Measurements from ENCODE around the gene PTGR2.

The PTGR2 gene

DNA sequence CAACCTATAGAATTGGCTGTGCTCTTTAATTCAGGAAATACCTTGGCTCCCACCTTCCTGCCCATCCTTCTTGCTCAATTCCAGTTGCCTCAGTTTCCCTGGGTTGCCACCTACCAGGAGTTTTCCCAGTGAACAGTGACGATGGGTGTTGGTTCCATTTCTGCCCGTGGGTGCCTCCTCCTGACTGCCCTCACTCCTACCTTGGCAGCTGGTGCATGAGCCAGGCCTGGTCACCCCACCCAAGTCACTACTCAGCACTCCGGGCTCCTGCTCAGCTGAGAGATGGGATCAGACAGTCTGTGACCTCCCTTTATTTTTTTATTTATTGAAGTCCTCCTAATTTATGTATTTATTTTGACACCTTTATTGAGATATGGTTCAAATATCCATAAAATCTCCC is 31.0 kb upstream of the PTGR2 start:
- Histone ChIP-seq H4K20me1 (ENCODE audit: insufficient read depth, low read length) (no peaks in the 10 kb centered on the region), H3K4me1 (ENCODE audit: low read length) (peaks cover 2% of the 10 kb centered on the region; the same call in 1 of the 2 replicates), H3K27ac (ENCODE audit: low read length) (no peak overlapping the region), H3K27me3 (ENCODE audit: low read depth, low read length) (peaks cover 17% of the 10 kb centered on the region; the same call in 1 of the 2 replicates), H2AFZ (ENCODE audit: low read depth, low read length) (no peak overlapping the region), H3K79me2 (ENCODE audit: low read length) (no peaks in the 10 kb centered on the region), H3K36me3 (replicated peaks; ENCODE audit: low read depth, low read length) (no peaks in the 10 kb centered on the region), H3K9me3 (ENCODE audit: insufficient read depth, low read length) (no peaks in the 10 kb centered on the region), H3K4me3 (ENCODE audit: low read length) (no peak overlapping the region), H3K9ac (ENCODE audit: low read length) (no peak overlapping the region), H3K4me2 (ENCODE audit: low read length) (no peak overlapping the region)
- TF ChIP-seq, protein P1, sequence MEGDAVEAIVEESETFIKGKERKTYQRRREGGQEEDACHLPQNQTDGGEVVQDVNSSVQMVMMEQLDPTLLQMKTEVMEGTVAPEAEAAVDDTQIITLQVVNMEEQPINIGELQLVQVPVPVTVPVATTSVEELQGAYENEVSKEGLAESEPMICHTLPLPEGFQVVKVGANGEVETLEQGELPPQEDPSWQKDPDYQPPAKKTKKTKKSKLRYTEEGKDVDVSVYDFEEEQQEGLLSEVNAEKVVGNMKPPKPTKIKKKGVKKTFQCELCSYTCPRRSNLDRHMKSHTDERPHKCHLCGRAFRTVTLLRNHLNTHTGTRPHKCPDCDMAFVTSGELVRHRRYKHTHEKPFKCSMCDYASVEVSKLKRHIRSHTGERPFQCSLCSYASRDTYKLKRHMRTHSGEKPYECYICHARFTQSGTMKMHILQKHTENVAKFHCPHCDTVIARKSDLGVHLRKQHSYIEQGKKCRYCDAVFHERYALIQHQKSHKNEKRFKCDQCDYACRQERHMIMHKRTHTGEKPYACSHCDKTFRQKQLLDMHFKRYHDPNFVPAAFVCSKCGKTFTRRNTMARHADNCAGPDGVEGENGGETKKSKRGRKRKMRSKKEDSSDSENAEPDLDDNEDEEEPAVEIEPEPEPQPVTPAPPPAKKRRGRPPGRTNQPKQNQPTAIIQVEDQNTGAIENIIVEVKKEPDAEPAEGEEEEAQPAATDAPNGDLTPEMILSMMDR (IDR thresholded peaks at IDR 0.05; ENCODE audit: low read depth, low read length), result no peak
- TF ChIP-seq EZH2phosphoT487 (IDR thresholded peaks at IDR 0.05; ENCODE audit: low read depth), result no peak

DNA sequence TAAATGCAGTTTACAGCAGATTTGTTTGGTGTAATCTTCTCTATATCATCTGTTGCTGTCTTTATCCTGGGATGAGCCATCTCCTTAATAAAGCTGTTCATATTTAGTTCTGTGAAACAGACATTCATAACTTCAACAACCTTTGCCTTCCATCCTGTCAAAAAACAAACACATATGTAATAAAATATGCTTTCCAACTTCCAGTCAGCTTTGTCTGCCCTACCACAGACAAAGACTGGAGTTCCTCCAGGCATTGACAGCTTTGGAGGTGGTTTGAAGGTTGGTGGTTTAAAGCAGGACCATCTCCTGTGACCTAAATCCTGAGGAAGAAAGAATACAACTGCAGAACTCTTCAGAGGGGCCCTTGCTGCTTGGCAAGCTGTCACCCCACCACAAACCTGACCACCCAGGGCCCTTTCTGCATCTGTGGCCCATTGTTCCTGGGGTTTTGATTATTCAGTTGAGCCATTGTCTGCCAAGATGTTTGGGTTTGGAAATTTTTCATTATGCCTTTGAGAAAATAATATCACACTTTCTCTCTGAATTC is 28.2 kb upstream of the PTGR2 start:
- Histone ChIP-seq H3K9ac (ENCODE audit: low read length) (no peak overlapping the region), H3K4me1 (ENCODE audit: low read length) (peaks cover 2% of the 10 kb centered on the region; the same call in 1 of the 2 replicates), H3K36me3 (replicated peaks; ENCODE audit: low read depth, low read length) (no peaks in the 10 kb centered on the region), H3K4me2 (ENCODE audit: low read length) (no peak overlapping the region), H3K27ac (ENCODE audit: low read length) (no peak overlapping the region), H3K79me2 (ENCODE audit: low read length) (no peaks in the 10 kb centered on the region), H4K20me1 (ENCODE audit: insufficient read depth, low read length) (no peaks in the 10 kb centered on the region), H3K4me3 (ENCODE audit: low read length) (no peak overlapping the region), H3K9me3 (ENCODE audit: insufficient read depth, low read length) (no peaks in the 10 kb centered on the region), H3K27me3 (ENCODE audit: low read depth, low read length) (peaks cover 14% of the 10 kb centered on the region; the same call in 1 of the 2 replicates), H2AFZ (ENCODE audit: low read depth, low read length) (no peak overlapping the region)
- TF ChIP-seq, protein P1 (IDR thresholded peaks at IDR 0.05; ENCODE audit: low read depth, low read length), result no peak
- no peak for TF ChIP-seq EZH2phosphoT487 (IDR thresholded peaks at IDR 0.05; ENCODE audit: low read depth)

DNA sequence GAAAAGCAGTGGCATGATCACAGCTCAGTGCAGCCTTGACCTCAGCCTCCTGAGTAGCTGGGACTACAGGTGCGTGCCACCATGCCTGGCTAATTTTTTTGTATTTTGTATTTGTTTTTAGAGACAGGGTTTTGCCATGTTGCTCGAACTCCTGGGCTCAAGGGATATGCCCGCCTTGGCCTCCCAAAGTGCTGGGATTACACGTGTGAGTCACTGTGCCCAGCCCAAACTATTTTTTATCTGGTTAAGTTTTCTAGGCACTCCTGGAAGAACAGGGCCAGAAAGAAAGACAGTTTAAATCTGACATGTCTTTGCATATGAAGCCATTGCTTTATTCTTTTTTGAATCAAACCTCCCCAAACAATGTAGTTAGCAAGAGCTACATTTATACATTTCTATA is 27.5 kb upstream of the PTGR2 start:
- Histone ChIP-seq H3K4me1 (ENCODE audit: low read length) (peaks cover 2% of the 10 kb centered on the region; the same call in 1 of the 2 replicates), H3K27ac (ENCODE audit: low read length) (no peak overlapping the region), H4K20me1 (ENCODE audit: insufficient read depth, low read length) (no peaks in the 10 kb centered on the region), H3K36me3 (replicated peaks; ENCODE audit: low read depth, low read length) (no peaks in the 10 kb centered on the region), H3K4me2 (ENCODE audit: low read length) (no peak overlapping the region), H3K79me2 (ENCODE audit: low read length) (no peaks in the 10 kb centered on the region), H3K4me3 (ENCODE audit: low read length) (no peak overlapping the region), H3K9ac (ENCODE audit: low read length) (no peak overlapping the region), H3K27me3 (ENCODE audit: low read depth, low read length) (peaks cover 14% of the 10 kb centered on the region; the same call in 1 of the 2 replicates), H2AFZ (ENCODE audit: low read depth, low read length) (no peak overlapping the region), H3K9me3 (ENCODE audit: insufficient read depth, low read length) (no peaks in the 10 kb centered on the region)
- no peak for TF ChIP-seq EZH2phosphoT487 (IDR thresholded peaks at IDR 0.05; ENCODE audit: low read depth)
- TF ChIP-seq, protein P1 (IDR thresholded peaks at IDR 0.05; ENCODE audit: low read depth, low read length), result no peak

DNA sequence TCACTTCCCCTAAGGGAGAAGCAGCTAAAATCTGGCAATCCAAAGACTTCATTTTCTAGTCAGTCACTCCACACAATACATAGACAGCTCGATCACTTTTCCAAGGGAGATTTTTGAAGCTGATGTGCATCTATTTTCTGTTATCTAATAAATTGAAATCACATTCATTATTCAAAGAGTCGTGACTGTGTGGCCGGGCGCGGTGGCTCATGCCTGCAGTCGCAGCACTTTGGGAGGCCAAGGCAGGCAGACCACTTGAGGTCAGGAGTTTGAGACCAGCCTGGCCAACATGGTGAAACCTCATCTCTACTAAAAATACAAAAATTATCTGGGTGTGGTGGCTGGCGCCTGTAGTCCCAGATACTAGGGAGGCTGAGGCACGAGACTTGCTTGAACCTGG is 27.1 kb upstream of the PTGR2 start:
- no peak overlapping the region for H3K27ac ChIP-seq (ENCODE audit: low read length)
- no peak overlapping the region for H3K4me3 ChIP-seq (ENCODE audit: low read length)
- H3K79me2 ChIP-seq (ENCODE audit: low read length), result no peaks in the 10 kb centered on the region
- H3K9me3 ChIP-seq (ENCODE audit: insufficient read depth, low read length), result no peaks in the 10 kb centered on the region
- H3K4me2 ChIP-seq (ENCODE audit: low read length), result no peak overlapping the region
- peaks cover 2% of the 10 kb centered on the region; the same call in 1 of the 2 replicates for H3K4me1 ChIP-seq (ENCODE audit: low read length)
- H3K36me3 ChIP-seq (replicated peaks; ENCODE audit: low read depth, low read length), result no peaks in the 10 kb centered on the region
- TF ChIP-seq EZH2phosphoT487 (IDR thresholded peaks at IDR 0.05; ENCODE audit: low read depth), result no peak
- TF ChIP-seq, protein P1 (IDR thresholded peaks at IDR 0.05; ENCODE audit: low read depth, low read length), result no peak
- H3K9ac ChIP-seq (ENCODE audit: low read length), result no peak overlapping the region
- H3K27me3 ChIP-seq (ENCODE audit: low read depth, low read length), result peaks cover 14% of the 10 kb centered on the region; the same call in 1 of the 2 replicates
- H4K20me1 ChIP-seq (ENCODE audit: insufficient read depth, low read length), result no peaks in the 10 kb centered on the region
- H2AFZ ChIP-seq (ENCODE audit: low read depth, low read length), result no peak overlapping the region
